NT2/D1 (cell line): ENCODE measurements around the gene SOWAHB.

Experiments
- SUZ12 ChIP-seq: IDR thresholded peaks from 2 replicates; pipeline ENCODE4 v1.6.1; 2011; ENCODE audit not compliant: insufficient read length, insufficient read depth; ENCODE audit errors: extremely low read depth
- YY1 ChIP-seq: IDR thresholded peaks from 2 replicates; pipeline ENCODE4 v1.6.1; 2011; ENCODE audit not compliant: insufficient read length, insufficient read depth

DNA sequence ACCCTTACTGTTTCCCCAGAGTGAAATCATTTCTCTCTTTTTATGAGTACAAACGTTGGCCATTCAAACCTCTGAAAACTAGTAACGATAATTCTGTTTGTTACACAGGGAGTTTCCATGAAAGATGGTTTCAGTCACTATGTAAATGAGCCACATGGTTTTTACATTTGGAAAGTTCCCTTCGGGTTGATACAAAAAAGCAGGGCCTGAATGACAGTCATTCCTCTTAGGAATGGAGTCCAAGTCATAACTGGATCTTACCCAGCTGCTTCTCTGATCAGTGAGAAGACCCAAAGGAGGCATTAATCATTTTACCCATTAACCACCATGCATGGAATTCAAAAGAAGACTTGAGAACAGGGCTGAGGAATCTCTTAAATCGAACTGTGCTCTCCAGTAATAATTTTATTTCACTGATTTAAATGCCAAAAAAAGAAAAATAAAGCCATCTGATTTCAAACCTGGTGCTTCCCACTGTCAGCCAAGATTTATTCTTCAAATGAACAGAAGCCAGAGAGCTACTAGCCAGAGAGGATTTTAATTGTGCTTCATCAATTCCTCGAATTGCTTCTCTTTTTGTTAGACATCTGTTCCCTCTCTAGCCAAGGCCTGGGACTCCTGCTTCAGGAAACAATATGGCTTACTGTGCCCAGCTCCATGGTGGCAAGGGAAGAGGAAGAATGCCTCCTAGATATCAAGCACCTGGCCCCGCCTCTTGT is 3.2 kb downstream of the SOWAHB start:
- TF ChIP-seq SUZ12 (no peak), YY1 (no peak)
